ENCODE results near the gene PARP16. TPM values are rescaled to one million over a fixed set of nuclear protein-coding genes. Genes with fewer than 3 reads are reported as not detected.

Gene PARP16, protein sequence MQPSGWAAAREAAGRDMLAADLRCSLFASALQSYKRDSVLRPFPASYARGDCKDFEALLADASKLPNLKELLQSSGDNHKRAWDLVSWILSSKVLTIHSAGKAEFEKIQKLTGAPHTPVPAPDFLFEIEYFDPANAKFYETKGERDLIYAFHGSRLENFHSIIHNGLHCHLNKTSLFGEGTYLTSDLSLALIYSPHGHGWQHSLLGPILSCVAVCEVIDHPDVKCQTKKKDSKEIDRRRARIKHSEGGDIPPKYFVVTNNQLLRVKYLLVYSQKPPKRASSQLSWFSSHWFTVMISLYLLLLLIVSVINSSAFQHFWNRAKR
- 2.0 and 2.2 TPM in 2 replicates for total RNA-seq

DNA sequence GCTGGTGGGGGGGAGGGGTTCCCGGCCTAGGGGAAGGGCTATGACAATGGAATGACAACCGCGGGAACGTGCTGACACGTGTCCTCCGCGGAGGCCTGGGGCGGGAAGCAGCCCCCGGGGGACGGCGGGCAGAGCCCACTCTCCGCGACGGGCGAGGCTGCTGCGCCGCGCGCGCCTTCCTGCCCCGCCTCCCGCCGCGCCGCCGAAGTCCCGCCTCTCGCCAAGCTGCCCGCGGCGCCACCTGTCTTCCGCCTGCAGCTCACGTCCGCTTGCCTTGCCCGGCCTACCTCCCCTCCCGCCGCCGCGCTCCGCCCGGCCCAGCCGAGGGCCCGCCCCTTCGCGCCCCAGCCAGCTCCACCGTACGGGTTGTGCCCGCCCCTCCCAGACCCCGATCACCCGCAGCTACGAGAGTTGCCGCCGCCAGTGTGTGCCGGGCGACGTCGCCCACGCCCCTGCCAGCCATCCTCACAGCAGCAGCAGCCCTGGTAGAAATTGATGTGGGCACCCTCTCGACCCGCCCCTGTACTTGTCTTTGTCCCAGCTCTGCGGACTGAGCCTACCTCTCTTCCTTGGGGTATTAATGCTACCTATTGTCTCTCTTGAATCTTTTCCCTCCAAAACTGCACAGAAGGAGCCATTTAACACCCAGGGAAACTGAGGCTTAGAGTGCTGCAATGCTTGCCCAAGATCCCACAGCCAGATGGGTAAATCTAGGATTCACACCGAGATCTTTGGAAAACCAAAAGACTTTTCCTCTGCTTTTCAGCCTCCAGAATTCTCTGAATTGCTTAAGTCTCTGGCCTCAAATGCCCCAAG, at the start of gene PARP16:
PARP16 (minus strand) TSS at position 180 of the 816 bp plus-strand sequence. CDS start 457 bp downstream, outside the sequence.

DNA sequence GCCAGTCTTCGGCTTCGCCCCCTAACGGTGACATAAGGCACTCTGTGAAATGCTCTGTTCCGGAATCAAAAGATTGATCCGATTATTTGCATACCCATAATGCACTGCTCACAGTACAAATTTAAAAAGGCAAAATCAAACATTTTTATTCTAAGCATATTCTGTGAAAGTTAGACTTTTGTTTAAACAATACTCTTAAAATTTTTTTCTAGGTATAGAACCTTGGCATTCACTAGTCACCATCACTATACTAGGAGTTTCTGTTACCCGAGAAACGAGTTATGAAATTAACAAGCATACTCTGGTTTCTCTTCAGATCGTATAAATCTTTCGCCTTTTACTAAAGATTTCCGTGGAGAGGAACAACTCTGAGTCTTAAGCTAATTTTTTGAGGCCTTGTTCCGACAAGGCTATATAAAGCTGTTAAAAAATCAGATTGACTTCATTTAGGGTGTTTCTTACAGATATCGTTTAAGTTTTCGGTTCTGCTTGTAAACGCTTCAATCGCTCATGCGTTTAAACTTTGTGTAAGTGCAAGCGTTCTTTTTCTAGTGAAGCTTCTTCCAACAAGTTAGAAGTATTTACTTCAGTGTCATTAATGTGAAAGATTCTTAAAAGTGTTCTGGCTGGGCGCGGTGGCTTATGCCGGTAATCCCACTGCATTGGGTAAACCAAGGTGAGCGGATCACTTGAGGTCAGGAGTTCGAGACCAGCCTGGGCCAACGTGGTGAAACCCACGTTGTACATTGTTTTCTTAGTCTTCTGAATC, 17.9 kb upstream of the PARP16 start, which contains the start of gene RNU5B-1:
RNU5B-1 (plus strand) TSS at position 297 of the 769 bp plus-strand sequence.

DNA sequence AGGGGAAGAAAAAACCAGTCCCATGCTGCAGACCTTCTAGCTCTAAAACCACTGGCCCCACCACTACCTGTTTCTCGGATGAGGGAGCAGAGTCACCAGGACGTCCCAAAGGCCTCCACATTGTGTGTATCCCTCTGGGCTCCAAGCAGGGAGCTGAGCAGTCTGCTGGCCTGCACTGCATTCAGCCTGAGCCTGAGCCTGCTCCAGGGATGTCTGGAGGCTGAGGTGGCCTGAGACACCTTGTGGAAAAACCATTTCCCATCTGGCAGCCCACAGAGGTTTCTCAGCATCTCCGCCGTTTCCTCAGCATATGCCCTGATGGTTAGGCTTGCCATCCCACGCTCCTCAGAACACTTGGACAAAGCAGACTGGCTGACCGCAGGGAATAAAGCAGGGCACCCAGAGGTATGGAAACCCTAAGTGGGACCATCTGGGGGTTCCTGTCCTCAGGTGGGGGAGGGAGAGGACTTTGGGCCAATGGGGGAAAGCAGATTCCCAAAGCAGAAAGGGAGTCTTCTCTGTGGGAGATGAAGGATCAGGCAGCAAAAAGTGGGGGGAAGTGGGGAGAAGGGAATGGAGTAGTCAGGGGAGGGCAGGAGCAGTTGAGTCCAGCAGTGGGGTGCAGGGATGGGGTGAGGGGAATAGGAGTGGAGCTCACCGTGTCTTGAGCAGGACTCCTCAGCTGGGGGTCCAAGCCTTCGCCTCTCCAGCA, 75.8 kb downstream of the PARP16 start, which contains the start of gene CILP:
CILP (minus strand) TSS at position 704 of the 712 bp plus-strand sequence. CDS start 1,718 bp downstream, outside the sequence.

Other genes starting within 250 kb of the PARP16 start
- 1.0 and 1.9 TPM in 2 replicates for gene SLC51B, start 241.5 kb downstream of the PARP16 start, total RNA-seq
- gene RASL12, start 218.9 kb downstream of the PARP16 start, total RNA-seq, result 31.7 and 58.0 TPM in 2 replicates
- gene KBTBD13, start 210.1 kb downstream of the PARP16 start, total RNA-seq, result not detected in 2 replicates
- gene UBAP1L, start 171.7 kb downstream of the PARP16 start, total RNA-seq, result 0.95 and 1.5 TPM in 2 replicates
- 11.8 and 15.0 TPM in 2 replicates for gene PDCD7, start 153.1 kb downstream of the PARP16 start, total RNA-seq
- 41.5 and 47.1 TPM in 2 replicates for gene CLPX, start 101.5 kb downstream of the PARP16 start, total RNA-seq
- gene CILP, start 75.4 kb downstream of the PARP16 start, total RNA-seq, result 0.79 and 2.9 TPM in 2 replicates
- not detected in 2 replicates for gene RNU5A-1, start 9.2 kb upstream of the PARP16 start, total RNA-seq
- not detected in 2 replicates for gene RNU5B-1, start 17.8 kb upstream of the PARP16 start, total RNA-seq
- gene IGDCC3, start 91.1 kb upstream of the PARP16 start, total RNA-seq, result not detected in 2 replicates
- gene IGDCC4, start 136.1 kb upstream of the PARP16 start, total RNA-seq, result 0.63 and 5.8 TPM in 2 replicates
- gene DPP8, start 230.8 kb upstream of the PARP16 start, total RNA-seq, result 33.7 and 35.8 TPM in 2 replicates
- gene HACD3, start 243.6 kb upstream of the PARP16 start, total RNA-seq, result 80.5 and 97.9 TPM in 2 replicates